SIG-M5 treated with dmso at 0.1 percent for 504 hours (cell line): ENCODE results near the gene CACNA2D1.
"Not testable (repeated sequence)": the region's sequence is repeated elsewhere in the genome, so short reads cannot be mapped to it uniquely, and the experiment has no call there.

Experiments used
- DNase-seq: peaks from one replicate; lab custom pipeline; 2025; ENCODE audit not compliant: unreplicated experiment; lab: John Stamatoyannopoulos, UW

CACNA2D1 gene

GRCh38 chr7:82393840-82394220 lies 49.7 kb downstream of the CACNA2D1 start:
- DNase-seq = no peak

GRCh38 chr7:82393076-82393839 lies 50.3 kb downstream of the CACNA2D1 start:
- no peak for DNase-seq

GRCh38 chr7:82390936-82391335 lies 52.6 kb downstream of the CACNA2D1 start:
- DNase-seq = no peak

GRCh38 chr7:82389876-82390275 lies 53.7 kb downstream of the CACNA2D1 start:
- no peak for DNase-seq

GRCh38 chr7:82388138-82388537 lies 55.4 kb downstream of the CACNA2D1 start:
- no peak for DNase-seq

GRCh38 chr7:82386571-82386970 lies 57.0 kb downstream of the CACNA2D1 start:
- not testable (repeated sequence) for DNase-seq

- DNase-seq = no peak
These were observed 58.8 kb downstream of the CACNA2D1 start for GRCh38 chr7:82384779-82385178.

GRCh38 chr7:82384051-82384464 lies 59.5 kb downstream of the CACNA2D1 start:
- no peak for DNase-seq

- DNase-seq = no peak
These were observed 61.3 kb downstream of the CACNA2D1 start for GRCh38 chr7:82382276-82382675.

- no peak for DNase-seq
These were observed 66.8 kb downstream of the CACNA2D1 start for GRCh38 chr7:82376739-82377138.

- no peak for DNase-seq
These were observed 67.9 kb downstream of the CACNA2D1 start for GRCh38 chr7:82375713-82376112.

GRCh38 chr7:82375129-82375528 lies 68.4 kb downstream of the CACNA2D1 start:
- no peak for DNase-seq

GRCh38 chr7:82373926-82374635 lies 69.5 kb downstream of the CACNA2D1 start:
- DNase-seq = no peak

- no peak for DNase-seq
These were observed 78.9 kb downstream of the CACNA2D1 start for GRCh38 chr7:82364671-82365070.

GRCh38 chr7:82364048-82364447 lies 79.5 kb downstream of the CACNA2D1 start:
- no peak for DNase-seq

GRCh38 chr7:82362129-82362706 lies 81.4 kb downstream of the CACNA2D1 start:
- DNase-seq = no peak

GRCh38 chr7:82360591-82361368 lies 82.8 kb downstream of the CACNA2D1 start:
- DNase-seq = no peak

- no peak for DNase-seq
These were observed 84.2 kb downstream of the CACNA2D1 start for GRCh38 chr7:82359426-82359825.

GRCh38 chr7:82358923-82359322 lies 84.7 kb downstream of the CACNA2D1 start:
- DNase-seq = no peak

- no peak for DNase-seq
These were observed 85.5 kb downstream of the CACNA2D1 start for GRCh38 chr7:82358009-82358578.

GRCh38 chr7:82348251-82348650 lies 95.3 kb downstream of the CACNA2D1 start:
- no peak for DNase-seq
